ENCODE measurements around the gene GAS7. TPM values are rescaled to one million over a fixed set of nuclear protein-coding genes. Genes with fewer than 3 reads are reported as not detected.

Gene GAS7
- total and polyA plus RNA-seq, 9 of the 15 experiments (the other 6 are each of a cell fraction or from before 2014, with no cell fraction given) = 0.11 to 0.33 TPM; not detected in 7

DNA sequence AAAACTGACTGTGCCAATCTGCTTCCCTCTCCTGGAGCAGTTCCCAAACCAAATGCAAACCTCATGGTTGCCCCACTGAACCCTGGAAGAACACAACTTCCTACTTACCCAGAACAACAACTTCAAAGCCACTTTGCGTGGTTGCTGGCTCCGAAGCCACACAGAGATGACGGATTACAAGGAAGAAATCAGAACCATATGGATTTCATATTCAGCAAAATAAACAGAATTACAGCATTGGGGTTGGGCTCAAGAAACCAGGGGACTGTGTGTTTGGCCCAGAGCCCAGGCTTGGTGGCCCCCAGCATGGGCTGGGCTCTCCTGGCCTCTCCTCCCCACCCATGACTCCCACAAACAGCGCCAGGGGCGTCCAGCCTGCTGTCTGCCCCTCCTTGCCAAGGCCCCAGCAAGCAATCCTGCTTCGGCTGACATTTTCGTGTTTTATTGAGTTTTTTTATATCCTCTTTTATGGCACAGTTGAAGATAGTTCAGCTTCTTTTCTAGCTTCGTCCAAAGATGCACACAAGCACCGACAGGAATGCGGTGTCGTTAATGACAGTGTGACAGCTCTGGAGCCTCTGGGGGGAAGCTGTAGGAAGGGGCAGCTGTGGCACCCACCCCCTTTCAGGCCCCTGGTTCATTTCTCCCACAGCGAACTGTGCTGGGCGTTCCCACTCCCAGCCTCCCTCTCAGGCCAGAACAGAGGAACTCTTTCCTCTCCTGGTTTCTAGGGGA, 137.1 kb downstream of the GAS7 start (continued):
- TF ChIP-seq KLF6 (CRISPR knock-in tag; IDR thresholded peaks at IDR 0.05; ENCODE audit: borderline replicate concordance) = no peak
- TF ChIP-seq TARDBP (IDR thresholded peaks at IDR 0.05) = no peak
- TF ChIP-seq, protein P1, sequence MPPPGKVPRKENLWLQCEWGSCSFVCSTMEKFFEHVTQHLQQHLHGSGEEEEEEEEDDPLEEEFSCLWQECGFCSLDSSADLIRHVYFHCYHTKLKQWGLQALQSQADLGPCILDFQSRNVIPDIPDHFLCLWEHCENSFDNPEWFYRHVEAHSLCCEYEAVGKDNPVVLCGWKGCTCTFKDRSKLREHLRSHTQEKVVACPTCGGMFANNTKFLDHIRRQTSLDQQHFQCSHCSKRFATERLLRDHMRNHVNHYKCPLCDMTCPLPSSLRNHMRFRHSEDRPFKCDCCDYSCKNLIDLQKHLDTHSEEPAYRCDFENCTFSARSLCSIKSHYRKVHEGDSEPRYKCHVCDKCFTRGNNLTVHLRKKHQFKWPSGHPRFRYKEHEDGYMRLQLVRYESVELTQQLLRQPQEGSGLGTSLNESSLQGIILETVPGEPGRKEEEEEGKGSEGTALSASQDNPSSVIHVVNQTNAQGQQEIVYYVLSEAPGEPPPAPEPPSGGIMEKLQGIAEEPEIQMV (tag; conservative IDR thresholded peaks at IDR 0.05; ENCODE audit: low read depth) = no peak
- TF ChIP-seq, protein P2, sequence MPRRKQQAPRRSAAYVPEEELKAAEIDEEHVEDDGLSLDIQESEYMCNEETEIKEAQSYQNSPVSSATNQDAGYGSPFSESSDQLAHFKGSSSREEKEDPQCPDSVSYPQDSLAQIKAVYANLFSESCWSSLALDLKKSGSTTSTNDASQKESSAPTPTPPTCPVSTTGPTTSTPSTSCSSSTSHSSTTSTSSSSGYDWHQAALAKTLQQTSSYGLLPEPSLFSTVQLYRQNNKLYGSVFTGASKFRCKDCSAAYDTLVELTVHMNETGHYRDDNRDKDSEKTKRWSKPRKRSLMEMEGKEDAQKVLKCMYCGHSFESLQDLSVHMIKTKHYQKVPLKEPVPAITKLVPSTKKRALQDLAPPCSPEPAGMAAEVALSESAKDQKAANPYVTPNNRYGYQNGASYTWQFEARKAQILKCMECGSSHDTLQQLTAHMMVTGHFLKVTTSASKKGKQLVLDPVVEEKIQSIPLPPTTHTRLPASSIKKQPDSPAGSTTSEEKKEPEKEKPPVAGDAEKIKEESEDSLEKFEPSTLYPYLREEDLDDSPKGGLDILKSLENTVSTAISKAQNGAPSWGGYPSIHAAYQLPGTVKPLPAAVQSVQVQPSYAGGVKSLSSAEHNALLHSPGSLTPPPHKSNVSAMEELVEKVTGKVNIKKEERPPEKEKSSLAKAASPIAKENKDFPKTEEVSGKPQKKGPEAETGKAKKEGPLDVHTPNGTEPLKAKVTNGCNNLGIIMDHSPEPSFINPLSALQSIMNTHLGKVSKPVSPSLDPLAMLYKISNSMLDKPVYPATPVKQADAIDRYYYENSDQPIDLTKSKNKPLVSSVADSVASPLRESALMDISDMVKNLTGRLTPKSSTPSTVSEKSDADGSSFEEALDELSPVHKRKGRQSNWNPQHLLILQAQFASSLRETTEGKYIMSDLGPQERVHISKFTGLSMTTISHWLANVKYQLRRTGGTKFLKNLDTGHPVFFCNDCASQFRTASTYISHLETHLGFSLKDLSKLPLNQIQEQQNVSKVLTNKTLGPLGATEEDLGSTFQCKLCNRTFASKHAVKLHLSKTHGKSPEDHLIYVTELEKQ (CRISPR knock-in tag; IDR thresholded peaks at IDR 0.05) = no peak
- no peak for TF ChIP-seq CBX1 (IDR thresholded peaks at IDR 0.05; ENCODE audit: low read depth)
- TF ChIP-seq DACH1 (IDR thresholded peaks at IDR 0.05; ENCODE audit: partially characterized antibody) = no peak
